HG03571 (cell line): Measurements from ENCODE around the gene DACT3.

Experiments used
- ATAC-seq: cut with Tn5 transposase; IDR thresholded peaks from one replicate; pipeline ENCODE4 v1.9.1; 2021; ENCODE audit not compliant: unreplicated experiment

The DACT3 gene

DNA sequence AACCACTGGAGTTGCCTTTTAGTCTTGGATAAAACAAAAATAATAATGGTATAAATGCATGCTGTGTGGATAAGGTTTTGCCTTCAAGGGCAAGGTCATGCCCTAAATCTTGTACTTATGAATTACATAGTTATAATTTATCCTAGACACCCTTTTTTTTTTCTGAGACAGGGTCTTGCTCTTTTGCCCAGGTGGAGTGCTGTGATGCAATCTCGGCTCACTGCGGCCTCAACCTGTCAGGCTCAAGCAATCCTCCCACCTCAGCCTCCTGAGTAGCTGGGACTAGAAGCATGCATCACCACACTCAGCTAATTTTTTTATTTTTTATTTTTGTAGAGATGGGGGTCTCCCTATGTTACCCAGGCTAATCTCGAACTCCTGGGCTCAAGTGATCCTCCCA, 7.7 kb upstream of the DACT3 start:
- no peak for ATAC-seq

DNA sequence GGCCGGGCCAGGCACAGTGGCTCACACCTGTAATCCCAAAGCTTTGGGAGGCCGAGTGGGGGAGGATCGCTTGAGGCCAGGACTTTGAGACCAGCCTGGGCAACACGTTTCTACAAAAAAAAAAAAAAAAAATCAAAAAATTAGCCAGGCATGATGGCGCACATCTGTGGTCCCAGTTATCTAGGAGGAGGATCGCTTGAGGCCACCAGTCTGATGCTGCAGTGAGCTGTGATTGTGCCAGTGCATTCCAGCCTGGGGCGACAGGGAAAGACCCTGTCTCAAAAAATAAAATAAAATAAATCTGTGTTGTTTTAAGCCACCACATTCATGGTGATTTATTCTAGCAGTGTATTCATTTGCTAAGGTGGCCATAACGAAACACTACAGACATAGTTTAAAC, 4.1 kb upstream of the DACT3 start:
- no peak for ATAC-seq

DNA sequence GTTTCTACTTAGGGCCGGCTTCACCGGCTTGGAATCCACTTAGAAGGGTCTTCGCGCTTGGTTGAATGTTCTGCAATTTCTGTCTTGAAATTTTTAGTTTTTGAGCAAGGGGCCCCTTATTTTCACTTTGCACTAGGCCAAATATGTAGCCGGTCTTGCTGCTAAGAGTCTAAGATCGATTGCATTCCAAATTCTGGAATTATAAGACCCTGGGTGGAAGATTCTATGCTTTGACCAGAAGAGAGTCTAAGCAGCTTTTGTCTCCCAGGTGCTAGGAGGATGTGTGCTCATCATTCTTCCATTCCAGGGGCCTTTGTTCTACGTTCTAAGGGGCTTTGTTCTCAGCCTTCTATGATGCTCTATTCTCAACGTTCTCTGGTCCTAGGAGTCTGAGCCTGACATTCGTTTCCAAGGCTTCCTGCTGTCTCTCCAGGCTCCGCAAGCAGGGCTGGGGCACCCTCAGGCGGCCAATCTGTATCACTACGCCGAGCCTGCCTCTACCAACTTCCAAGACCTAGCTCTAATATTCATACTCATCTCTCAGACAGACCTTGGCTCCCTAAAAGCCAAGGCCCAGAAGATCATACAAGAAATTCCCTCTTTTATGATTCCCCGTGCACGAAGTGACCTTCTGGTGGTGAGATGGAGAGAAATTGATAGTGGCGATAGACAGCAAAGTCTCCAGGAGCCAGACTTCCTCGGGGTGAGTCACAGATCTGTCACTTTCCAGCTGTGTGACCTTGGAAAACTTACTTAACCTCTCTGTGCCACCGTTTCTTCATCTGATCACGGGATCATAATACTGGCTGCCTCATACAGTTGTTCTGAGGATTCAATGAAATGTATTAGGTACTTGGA, 982 bp upstream of the DACT3 start:
- no peak for ATAC-seq

DNA sequence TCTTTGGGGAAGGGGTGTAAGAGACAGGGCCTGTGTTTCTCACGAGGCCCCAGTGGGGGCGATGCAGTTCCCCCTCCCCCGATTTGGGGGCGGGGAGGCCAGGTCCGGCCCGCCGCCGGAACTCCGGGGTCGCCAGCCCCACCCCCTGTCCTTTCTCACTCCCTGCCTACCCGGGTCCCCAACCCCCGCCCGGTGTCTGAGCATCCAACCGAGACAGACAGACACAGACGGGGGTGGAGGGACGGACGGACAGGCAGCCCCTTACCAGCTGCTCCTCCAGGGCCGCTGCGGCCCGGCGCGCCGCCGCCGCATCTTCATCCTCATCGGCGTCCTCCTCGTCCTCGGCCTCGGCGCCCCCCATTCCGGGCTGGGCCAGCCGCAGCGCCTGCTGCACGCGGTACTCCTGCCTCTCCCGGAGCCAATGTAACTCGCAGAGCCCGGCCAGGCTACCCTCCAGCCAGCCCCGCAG, 397 bp downstream of the DACT3 start:
- no peak for ATAC-seq

DNA sequence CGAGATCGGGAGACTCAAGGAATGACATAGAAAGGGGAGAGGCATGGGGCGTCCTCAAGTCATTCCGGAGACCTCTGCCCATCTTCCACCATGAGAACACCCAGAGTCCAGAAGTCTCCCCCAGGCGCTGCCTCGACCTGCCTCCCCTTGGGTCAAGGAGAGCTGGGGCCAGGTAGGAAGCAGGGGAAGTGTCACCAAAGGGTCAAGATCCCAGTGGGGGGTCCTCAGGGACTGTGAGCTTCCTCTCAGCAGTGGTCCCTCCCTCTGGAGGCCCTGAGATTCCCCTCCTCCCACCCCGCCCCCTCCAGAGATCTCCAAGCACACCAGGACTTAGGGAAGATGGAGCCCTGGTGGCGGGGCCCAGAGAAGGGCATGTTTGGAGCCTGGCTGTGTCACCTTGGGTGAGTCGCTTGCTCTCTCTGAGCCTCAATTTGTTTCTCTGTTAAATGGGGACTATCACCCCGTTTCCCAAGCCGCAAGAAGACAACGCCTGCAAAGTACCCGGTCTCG, 919 bp downstream of the DACT3 start:
- no peak for ATAC-seq

DNA sequence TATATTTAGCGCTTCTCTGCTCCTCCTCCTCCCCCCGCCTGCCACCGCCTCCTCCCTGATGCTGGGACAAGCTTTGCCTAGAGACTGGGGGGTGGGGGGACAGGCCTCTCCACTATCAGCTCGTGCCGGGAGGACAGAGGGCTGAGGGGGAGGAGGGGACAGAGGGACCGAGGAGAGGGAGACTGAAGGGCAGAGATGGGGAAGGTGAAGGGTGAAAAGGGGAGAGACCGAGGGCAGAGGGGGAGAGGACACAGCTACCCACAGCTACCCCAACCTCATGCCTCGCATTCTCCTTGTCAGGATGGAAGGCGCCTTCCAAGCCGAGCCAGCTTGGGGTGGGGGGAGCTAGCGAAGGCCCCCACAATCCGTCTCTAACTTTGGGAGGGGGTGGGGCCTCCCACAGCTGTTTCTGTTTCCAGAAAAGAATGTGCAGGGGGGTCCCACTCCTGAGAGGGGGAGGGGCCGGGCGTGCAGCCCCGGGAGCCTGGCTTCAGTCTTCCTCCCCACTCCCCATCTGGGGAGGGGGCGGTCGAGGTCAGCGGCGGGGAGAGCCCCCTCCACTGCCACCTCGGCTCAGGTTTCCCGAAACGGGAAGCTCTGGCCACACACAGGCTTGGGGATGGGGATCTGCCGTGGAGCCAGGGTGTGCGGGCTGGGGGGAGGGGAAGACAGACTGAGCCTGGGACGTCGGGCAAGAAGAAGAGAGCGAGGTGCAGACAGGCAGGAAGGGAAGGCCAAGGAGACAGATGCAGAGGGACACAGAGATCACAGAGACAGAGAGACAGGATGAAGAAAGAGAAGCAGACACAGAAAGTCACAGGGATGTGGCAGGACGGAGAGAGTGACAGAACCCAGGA, 1.6 kb downstream of the DACT3 start:
- no peak for ATAC-seq

DNA sequence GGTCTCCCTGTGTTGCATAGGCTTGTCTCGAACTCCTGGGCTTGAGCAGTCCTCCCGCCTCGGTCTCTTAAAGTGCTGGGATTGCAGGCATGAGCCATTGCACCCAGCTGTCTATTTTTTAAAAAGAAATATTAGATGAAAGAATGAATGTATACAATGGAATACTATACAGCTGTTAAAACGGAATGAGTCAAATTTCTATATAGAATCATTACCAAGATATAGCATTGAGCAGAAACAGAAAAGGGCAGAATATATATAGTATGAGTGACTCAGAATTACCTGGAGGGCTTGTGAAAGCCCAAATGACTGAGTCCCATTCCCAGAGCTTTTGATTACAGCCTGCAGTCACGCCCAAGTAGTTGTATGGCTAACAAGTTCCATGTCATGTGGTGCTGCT, 4.4 kb downstream of the DACT3 start:
- no peak for ATAC-seq

DNA sequence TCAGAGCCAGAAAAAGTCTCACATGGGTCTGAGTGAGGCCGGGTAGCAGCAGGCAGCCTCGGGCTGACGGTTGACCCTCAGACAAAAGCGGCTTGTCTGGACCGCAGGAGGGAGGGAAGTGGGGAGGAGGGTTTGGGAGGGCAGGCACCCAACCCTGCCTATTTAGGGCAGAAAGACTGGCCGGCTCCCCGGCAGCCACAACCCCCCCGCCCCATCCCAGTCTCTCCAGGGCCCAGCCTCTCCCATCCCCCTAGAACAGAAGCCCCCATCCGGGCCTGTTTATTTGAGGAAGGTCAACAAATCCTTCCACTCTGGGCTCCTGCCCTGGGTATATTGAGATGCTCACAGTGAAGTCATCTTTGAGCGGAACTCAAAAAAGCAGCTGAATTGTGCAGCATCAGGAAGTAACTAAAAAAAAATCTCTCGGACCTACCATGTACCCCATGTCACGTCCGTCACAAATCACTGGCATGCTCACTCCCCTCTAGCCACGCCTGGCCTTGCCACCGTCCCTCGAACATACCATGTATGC, 6.3 kb downstream of the DACT3 start:
- no peak for ATAC-seq

DNA sequence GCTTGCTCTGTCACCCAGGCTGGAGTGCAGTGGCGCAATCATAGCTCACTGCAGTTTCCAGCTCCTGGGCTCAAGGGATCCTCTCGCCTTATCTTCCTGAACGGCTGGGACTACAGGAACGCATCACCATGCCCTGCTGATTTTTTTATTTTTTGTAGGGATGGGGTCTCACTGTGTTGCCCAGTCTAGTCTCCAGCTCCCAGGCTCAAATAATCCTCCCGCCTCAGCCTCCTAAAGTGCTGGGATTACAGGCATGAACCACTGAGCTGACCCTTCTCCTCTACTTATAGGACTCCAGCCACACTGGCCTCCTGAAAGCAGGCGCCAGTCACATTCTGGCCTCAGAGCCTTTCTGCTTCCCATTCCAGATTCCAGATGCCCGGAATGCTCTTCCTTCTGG, 10.5 kb downstream of the DACT3 start:
- ATAC-seq: no peak

DNA sequence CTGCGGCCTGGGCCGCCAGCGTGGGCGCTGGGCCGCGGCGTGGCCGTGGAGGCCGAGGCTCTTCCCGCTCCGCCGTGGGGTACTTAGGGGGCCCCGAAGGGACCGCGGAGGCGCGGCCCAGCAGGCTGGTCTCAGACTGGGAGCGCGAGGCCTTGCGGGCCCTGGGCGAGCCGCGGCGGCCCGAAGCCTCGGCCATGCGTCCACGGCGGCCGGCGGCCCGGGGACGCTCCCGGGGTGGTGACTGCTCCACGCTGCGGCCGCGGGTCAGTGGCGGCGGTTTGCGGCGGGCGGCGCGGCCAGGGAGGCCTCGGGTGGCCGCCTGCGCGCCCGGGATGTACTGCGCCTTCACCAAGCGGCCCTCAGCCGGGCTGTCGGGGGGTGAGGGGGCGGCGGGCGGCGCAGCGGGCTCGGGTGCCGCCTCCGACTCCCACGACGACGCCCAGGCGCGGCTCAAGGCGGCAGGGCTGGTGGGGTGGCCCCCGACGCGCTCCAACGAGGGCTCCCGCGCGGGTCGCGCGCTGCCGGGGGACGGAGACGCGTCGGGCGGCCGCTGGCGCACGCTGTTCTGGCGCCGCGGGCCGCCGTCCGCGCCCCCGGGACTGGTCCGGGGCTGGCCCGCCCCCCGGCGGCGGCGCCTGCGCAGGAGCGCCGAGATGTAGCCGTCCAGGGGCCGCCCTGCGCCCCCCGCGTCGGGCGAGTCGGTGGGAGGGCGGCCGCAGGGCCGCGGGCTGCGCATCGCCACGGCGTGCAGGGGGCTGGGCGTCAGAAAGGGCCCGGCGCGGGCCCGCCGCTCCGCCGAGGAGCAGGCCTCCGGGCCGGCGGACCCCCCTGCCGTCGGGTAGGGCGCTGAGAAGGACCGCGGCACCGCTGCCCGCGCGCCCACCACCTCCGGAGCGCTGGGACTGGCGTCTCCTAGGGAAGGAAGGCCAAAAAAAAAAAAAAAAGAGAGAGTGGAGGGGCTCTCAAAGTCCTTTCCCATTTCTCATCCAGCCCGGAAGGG, 11.7 kb downstream of the DACT3 start:
- no peak for ATAC-seq

DNA sequence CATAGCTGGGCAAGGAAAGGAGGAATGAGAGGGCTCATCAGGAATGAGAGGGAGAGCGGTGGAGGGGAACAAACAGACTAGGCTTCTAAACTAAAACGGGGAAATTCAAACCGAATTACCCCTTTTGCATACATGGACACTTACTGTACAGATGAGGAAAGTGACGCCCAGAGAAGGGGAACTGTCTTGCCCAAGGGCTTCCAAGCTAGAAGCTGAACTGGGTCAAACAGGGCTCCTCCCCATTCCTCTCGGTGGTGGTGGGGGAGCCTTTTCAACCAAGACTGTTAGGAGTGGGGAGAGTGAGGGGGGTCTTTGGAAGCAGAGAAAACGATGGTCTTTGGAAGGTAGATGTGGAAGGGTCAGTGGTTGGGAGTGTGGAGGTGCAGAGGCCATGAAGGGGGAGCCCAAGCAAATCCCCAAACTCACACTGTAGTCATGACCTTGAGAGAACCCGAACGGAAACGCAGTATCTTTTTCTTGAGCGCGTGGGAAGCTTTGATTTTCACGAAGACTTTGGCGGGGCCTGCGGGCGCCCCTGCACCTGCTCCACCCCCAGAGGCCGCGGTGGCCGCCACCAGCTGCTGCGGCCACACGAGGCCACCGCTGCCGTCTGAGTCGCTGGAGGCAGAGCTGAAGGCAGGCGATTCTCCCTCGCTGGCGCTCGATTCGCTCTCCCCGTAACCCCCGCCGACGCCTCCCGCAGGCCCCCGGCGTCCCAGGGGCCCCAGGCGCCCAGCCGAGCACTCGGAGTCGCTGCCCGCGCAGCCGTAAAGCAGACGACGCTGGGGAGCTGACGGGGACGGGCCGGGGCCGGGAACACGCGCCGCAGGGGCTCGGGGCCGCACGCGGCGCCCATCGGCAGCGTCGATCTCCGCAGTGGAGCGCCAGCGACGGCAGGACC, 12.7 kb downstream of the DACT3 start:
- ATAC-seq: no peak

DNA sequence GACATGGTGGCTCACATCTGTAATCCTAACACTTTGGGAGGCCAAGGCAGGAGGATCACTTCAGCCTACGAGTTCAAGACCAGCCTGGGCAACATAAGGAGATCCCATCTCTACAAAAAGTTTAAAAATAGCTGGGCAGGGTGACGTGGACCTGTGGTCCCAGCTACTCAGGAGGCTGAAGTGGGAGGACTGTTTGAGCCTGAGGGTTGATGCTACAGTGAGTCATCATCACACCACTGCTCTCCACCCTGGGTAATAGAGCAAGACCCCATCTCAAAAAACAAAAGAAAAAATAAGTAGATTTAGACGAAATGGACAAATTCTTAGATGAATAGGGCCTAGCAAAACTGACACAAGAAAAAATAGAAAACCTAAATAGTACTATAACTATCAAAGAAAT, 14.6 kb downstream of the DACT3 start:
- ATAC-seq: no peak

DNA sequence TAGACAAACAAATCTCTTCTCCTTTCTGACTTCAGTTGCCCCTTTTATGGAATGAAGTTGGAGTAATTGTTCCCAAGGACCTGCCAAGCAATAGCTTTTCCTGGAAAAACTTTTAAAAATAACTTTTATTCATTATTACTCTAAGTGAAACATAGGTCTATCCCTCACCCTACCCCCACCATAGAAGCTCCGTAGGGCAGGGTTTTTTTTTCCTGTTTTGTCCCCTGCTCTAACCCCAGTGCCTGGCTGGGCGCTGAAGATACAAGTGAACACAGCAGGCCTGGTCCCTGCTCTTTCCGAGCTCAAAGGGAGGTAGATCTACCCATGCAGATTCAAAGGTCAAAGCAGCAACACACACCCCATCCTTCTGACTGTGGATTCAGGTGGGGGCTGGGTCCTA, 16.3 kb downstream of the DACT3 start:
- ATAC-seq: no peak

DNA sequence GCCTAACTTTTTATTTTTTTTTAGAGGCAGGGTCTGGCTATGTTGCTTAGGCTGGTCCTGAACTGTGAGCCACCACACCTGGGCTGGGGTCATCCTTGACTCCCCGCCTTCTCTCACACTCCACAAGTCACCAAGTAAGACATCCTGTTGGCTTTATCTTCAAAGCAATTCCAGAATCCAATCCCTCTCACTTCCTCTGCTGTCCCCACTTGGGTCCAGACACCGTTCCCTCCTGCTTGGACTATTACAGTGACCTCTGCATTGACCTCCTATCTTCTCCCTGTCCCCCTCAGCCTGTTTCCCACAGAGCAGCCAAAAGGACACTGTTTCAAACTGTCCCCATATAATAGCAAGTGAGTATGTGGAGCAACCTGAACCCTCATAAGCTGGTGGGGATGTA, 20.3 kb downstream of the DACT3 start:
- no peak for ATAC-seq

DNA sequence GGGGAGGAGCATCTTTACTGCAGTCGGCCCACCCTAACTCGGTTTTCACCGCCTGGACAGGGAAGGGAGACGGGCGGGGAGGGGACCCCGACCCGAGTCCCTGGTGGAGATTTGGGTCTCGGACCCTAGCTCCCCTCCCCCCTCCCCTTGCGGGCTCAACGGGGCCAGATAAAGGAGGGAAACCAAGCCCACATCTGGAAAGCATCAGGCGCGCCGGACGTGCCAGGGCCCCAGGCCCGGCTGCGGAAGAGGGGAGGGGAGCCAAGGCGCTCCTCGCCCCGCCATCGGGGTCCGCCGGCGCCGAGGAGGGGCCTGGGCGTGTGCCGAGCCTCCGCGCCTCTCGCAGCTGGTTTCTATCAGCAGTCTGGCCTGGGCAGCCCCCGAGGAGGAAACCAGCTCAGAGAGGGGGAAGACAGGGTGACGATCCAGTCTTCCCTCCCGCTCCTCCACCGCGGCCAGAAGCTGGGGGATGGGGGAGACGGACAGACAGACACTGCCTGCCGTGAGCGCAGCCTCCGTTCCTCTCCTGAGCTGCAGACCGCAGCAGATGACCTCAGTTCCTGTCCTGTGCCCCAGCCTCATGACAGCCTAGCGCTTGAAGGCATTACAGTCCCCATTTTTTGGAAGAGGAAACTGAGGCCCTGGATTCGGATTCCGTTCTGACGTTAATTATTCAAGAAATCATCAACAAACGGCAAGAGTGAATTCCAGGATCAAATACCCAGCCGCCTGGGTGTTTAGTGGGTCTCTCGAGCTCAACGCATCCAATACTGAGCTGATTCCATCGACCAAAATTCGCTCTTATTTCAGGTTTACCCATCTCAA, 21.4 kb downstream of the DACT3 start:
- no peak for ATAC-seq

DNA sequence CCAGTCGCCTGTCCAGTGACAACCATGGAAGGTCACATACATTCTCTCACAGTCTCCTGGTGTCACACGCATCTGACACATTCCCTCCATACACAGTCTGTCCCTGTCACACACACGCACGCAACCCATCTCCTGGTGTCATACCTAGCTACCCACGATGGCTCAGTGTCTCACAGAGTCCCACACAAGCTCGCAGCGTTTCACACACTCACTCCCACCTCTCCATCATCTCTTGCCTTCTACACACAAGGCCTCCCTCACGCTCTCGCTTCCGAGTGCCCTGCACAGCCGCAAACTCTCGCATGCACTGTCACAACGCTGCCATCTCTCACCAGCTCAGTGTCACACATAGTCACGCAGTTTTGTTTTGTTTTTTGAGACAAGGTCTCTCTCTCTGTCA, 23.8 kb downstream of the DACT3 start:
- ATAC-seq: no peak

DNA sequence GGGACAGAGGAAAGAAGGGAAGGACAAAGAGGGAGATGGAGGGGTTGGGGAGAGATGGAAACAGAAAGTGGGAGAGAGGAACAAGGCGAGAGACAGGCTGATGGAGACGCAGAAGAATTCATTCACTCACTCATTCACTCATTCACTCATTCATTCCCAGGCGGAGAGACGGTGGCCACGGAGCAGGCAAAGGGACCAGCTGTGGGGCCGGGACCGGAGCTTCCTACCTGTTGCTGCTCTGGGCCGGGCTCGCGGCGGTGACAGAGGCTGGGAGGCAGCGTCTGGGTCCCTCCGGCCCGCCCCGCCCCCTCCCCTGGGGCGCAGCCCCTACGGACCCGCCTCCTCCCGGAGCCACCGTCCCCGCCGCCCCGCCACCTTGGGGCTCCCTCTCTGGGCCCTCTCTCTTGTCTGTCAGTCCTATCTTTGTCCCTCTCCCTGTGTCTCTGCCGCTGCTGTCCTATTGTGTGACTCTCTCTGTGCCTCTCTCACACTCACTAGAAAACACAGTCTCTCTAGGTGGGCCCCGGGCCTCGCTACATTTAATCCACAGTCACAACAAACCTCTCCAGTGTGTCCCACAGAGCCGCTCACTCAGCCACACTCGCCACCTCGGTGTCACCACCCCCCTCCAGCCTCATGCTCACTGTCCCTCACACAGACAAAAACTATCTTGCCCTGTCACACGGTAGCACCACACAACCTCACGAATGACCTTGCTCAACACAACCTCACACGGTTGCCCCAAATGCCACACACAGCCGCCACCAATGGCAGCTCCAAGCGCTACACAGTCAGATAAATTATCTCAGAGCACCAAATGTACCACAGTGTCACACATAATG, 24.8 kb downstream of the DACT3 start, which contains the start of gene GNG8:
GNG8 (minus strand) TSS at position 283 of the 842 bp plus-strand sequence. CDS start 1,520 bp downstream, outside the sequence.
- no peak for ATAC-seq
